Effector CD4-positive, alpha-beta T cell (primary cell): ENCODE data around the gene ZGPAT.
"Not testable (repeated sequence)": the region's sequence is repeated elsewhere in the genome, so short reads cannot be mapped to it uniquely, and the experiment has no call there.

Experiments
- DNase-seq: peaks from one replicate; pipeline ENCODE4 v3.0.0-alpha.2; 2020

Gene ZGPAT

DNA sequence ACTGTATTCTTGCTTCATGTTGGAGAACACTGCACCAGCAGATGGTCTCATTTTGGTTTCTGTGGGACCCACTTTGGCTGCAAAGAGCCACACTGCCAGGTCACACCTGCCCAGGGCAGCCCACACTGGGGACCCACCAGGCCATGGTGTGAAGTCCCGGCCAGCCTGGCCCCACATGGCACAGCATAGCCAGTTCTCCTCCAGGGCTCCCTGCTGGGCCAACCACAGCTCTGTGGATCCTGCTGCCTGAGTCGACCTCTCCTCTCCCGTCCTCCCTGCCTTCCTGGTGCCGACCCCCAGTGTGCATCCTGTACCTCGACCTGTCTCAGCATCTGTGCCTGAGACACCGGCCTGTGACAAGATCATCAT is 3.1 kb upstream of the ZGPAT start:
- no peak for DNase-seq

DNA sequence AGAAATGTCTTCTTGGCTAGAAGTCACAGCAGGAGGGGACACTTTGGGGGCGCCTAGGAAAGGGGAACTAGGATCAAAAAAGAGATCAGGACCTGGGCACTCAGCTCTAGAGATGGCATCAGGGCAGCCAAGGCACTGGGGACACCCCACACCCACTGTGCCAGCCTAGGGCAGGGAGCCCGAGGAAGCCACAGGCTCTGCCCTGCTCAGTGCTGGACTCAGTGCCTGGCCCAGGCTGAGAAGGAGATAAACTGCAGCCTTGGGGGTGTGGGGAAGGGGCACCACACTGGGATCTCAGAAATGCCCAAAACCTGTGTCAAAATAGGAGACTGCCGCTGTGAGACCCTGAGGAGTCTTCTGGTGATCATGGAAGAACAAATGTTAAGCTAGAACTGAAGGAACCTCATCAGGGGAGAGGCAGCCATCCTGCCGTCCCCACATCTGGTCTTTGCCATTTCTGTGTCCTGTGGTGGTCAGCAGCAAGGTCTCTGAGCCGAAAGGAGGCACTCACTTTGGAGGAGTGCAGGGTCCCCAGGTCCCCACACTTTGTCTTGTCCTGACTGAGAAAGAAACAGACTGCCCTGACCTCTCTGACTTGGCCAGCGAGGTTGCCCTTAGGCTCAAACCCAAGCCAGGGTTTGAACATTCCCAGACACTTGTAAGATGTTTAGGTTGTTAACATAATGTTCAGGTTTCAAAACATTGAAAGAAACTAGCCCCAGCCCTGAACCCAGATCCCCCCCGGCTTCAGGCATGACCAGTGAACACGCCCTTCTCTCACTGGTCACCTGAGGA is 2.4 kb upstream of the ZGPAT start:
- no peak for DNase-seq

DNA sequence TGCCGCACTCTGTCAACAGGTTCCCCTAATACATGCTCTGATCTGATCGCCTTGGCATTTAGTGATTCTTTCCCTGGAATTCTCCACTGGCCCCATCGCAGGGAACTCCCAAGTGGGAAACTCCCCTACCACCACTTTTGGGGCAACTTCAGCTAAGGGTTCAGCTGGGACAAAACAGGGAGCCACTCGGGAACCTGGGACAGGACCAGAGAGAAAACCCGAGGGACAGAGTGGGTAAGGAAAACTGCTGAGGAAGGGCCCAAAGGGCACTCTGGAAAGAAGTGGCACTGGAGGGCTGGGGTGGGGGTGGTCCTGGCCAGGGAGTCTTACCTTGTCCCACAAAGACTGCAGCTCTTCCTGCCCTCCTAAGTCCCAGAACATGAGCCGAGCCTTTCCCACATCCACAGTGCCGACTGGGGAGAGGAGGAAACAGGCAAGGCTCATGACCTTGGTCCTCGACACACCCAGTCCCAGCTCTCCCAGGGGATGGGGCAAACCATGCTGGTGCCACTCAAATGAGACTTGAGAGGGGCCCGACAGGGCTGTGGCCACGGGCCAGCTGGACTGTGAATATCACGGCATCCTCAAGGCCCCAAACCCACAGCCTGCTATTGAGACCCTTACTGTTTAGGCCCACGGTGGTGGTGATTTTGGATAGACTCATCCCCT is 1.7 kb upstream of the ZGPAT start:
- DNase-seq: no peak

DNA sequence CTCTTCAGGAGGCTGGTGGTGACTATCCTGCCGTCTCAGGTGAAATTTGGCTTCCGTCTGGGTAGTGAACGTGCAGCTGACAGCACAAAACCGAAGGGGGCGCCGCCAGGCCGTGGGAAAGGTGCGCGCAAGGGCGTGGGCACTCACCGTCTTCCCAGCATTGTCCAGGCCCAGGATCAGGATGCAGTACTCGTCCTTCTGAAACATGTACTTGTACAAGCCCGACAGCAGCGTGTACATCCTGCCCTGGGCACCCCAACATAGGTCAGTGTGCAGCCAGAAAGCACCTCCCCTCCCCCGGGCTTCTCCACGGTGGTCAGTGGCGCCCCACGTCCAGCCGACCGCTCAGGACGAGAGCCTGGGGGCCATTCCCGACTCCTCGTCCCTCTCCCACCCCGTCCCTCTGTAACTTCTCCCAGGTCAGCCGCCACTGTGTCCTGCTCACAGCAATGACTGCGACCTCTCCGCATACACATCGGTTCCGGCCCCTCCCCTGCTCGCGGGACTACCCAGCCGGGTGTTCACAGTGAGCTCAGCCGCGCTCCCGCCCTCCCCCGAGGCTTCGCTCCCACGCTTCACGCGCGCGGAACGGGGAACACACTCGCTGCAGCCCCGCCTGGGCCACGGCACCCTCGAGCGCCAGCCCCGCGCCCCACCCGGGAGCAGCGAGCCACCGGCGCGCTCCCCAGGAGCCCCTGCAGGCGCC is 834 bp upstream of the ZGPAT start:
- peak; percentile 54 for DNase-seq

DNA sequence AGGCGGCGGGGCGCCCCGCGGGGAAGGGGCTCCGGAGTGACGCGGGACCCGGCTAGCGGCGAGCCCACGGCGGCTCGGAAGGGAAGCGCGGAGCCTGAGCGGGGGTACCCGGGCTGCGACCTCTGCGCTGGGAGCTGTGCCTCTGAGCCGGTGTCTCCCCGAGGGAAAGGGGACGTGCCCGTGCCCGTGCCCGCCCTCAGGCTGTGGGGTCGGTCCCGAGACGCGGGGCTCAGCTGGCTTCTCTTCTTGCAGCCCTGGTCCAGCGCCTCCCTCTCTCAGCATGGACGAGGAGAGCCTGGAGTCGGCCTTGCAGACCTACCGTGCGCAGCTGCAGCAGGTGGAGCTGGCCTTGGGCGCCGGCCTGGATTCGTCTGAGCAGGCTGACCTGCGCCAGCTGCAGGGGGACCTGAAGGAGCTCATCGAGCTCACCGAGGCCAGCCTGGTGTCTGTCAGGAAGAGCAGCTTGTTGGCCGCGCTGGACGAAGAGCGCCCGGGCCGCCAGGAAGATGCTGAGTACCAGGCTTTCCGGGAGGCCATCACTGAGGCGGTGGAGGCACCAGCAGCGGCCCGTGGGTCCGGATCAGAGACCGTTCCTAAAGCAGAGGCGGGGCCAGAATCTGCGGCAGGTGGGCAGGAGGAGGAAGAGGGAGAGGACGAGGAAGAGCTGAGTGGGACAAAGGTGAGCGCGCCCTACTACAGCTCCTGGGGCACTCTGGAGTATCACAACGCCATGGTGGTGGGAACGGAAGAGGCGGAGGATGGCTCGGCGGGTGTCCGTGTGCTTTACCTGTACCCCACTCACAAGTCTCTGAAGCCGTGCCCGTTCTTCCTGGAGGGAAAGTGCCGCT is 686 bp downstream of the ZGPAT start:
- no peak for DNase-seq

DNA sequence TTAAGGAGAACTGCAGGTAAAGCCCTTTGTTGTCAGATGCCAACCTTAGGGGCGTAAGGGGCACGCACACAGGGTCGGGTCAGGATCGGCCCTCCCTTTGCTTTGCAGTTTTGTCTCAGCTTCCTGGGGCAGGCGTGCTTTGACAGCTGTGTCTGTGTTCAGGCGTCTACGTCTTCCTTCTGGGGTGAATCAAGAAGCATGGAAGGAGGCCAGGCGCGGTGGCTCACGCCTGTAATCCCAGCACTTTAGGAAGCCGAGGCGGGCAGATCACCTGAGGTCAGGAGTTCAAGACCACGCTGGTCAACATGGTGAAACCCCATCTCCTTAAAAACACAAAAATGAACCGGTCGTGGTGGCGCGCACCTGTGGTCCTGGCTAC is 1.3 kb downstream of the ZGPAT start:
- no peak for DNase-seq

DNA sequence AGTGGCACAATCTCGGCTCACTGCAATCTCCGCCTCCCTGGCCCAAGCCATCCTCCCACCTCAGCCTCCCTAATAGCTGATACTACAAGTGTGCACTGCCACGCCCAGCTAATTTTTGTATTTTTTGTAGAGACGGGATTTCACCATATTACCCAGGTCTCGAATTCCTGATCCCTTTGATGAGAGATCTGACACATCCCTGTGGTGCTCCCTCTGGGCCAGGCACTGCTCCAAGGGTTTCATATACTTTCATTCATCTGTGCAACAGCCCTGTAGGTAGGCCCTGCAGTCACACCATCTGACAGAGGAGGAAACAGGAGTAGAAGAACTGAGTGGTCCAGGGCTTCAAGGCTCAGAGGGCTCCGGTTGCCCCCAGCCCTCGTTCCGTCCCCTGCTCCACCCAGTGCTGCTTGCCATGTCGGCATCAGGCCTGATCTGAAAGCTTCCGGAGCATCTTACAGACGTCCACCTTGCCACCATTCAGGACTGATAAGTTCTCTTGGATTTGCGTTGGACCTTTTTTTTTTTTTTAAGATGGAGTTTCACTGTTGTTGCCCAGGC is 3.3 kb downstream of the ZGPAT start:
- no peak for DNase-seq

DNA sequence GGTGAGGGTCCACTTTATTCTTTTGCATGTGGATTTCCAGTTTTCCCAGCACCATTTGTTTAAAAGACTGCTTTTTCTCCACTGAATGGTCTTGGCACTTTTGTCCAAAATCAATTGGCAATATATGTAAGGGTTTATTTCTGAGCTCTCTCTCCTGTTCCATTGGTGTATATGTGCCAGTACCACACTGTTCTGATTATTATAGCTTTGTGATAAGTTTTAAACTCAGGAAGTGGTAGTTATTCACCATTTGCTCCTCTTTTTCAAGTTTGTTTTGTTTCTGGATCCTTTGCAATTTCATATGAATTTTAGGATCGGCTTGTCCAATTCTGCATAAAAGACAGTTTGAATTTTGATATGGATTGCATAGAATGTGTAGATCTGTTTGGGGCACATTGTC is 4.4 kb downstream of the ZGPAT start:
- no peak for DNase-seq

DNA sequence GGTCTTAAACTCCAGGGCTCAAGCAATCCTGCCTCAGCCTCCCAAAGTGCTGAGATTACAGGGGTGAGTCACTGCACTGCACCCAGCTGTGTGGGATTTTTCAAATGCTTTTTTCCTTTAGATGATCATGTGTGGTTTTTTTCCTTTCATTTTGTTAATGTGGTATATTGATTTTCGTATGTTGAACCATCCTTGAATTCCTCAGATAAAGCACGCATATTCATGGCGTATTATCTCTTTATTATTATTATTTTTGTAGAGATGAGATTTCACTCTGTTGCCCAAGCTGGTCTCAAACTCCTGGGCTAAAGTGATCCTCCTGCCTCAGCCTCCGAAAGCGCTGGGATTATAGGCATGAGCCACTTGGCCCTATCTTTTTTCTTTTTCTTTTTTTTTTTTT is 7.0 kb downstream of the ZGPAT start:
- DNase-seq: no peak

DNA sequence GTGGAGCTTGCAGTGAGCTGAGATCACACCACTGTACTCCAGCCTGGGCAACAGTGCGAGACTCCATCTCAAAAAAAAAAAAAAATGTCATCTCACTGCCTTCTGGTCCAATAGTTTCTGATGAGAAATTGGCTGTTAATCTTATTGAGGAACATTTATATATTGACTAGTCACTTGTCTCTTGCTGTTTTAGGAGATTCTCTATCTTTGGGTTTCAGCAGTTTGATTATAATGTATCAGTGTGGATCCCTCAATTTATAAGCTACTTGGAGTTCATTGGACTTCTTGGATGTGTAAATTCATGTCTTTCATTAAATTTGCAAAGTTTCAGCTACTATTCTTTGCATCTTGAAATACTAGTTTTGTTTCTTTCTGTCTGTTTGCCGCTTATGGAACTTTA is 11.2 kb downstream of the ZGPAT start:
- no peak for DNase-seq

DNA sequence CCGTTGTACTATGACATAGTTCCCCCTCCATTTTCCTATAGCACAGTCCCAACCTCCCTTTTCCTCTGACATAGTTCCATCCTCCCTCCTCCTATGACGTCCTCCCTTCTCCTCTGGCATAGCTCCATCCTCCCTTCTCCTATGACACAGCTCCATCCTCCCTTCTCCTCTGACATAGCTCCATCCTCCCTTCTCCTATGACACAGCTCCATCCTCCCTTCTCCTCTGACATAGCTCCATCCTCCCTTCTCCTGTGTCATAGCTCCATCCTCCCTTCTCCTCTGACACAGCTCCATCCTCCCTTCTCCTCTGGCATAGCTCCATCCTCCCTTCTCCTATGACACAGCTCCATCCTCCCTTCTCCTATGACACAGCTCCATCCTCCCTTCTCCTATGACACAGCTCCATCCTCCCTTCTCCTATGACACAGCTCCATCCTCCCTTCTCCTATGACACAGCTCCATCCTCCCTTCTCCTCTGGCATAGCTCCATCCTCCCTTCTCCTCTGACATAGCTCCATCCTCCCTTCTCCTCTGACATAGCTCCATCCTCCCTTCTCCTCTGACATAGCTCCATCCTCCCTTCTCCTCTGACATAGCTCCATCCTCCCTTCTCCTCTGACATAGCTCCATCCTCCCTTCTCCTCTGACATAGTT is 15.3 kb downstream of the ZGPAT start:
- DNase-seq: not testable (repeated sequence)

DNA sequence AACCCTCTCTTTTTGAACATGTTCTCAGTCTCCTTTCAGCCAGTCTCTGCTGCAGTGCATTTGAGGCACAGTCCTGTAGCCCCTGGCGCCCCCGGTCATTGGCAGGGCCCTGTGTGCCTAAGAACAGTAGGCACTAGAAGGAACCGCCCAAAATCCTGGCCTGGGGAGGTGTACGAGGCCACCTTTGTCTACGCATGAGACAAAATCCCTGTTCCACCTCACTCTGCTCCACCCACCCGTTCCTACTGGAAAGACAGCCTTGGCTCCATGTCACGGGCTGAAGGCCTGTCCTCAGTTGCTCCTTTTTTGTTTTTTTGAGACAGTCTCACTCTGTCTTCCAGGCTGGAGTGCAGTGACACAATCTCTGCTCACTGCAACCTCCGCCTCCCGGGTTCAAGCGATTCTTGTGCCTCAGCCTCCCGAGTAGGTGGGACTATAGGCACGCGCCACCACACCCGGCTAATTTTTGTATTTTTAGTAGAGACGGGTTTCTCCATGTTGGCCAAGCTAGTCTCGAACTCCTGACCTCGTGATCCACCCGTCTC is 22.4 kb downstream of the ZGPAT start:
- not testable (repeated sequence) for DNase-seq

DNA sequence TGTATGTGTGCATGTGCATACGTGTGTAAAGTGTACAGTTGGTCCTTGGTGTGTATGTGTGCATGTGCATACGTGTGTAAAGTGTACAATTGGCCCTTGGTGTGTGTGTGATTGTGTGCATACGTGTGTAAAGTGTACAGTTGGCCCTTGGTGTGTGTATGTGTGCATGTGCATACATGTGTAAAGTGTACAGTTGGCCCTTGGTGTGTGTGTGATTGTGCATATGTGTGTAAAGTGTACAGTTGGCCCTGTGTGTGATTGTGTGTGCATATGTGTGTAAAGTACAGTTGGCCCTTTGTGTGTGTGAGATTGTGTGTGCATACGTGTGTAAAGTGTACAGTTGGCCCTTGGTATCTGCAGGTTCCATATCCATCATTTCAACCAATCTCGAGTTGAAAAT is 23.6 kb downstream of the ZGPAT start:
- DNase-seq: no peak

DNA sequence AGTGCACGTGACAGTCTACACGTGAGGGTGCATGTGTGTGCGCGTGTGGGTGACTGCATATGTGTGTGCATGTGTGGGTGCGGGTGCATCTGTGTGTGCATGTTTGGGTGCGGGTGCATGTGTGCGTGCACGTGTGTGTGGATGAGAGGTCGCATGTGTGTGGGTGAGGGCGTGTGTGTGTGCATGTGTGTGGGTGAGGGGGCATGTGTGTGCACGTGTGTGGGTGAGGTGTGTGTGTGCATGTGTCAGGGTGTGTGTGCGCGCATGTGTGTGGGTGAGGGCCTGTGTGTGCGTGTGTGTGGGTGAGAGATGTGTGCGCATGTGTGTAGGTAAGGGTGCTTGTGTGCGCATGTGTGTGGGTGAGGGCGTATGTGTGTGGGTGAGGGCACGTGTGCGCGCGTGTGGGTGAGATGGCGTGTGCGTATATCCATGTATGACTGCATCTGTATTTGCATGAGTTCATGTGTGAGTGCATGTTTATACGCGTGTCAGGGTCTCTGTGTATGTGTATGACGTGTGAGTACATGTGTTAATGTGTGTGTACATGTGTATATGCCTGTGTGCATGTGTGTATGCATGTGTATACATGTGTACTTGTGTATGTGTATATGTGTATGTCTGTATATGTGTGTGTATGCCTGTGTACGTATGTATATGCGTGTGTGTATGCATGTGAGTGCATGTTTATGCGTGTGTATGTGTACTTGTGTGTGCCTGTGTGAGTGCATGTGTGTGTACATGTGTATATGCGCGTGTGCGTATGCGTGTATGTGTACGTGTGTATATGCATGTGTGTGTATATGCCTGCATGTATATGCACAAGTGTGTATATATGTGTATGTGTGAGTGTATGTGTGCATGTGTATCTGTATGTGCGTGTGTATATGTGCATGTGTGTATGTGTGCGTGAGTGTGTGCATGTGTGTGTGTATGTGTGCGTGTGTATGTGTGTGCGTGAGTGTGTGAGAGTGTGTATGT is 24.6 kb downstream of the ZGPAT start:
- DNase-seq: no peak

DNA sequence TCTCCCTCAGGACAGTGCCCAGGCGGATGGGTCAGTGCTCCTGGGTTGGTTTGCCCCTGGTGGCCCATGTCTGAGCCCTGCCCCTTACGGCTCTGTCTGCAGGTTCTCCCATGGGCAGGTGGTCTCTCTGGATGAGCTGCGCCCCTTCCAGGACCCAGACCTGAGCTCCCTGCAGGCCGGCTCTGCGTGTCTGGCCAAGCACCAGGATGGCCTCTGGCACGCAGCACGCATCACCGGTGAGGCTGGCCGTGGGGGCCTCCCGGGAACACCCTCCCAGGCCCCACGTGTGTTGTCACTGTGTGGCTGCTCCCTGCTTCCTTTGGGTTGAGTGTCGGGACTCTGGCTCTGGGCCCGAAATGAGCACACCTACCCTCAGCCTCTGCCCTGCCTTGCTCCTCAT is 25.3 kb downstream of the ZGPAT start:
- no peak for DNase-seq

DNA sequence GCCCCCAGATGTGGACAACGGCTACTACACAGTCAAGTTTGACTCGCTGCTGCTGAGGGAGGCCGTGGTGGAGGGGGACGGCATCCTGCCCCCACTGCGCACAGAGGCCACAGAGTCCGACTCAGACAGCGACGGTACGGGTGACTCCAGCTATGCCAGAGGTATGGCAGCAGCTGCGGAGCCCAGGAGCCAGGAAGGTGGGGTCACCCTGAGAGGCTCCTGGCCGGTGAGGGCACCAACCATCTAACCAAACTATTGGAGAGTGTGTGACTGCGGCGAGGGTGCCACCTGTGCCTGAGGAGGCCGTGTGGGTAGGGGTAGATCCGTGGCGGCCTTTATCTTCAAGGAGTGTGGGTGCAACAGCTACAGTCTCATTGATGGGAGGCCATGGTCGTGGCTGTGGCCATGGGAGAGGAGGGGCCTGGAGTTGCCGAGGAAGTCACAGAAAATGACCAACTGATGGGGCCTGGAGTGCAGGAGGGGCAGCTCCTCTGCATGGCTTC is 25.8 kb downstream of the ZGPAT start:
- no peak for DNase-seq

DNA sequence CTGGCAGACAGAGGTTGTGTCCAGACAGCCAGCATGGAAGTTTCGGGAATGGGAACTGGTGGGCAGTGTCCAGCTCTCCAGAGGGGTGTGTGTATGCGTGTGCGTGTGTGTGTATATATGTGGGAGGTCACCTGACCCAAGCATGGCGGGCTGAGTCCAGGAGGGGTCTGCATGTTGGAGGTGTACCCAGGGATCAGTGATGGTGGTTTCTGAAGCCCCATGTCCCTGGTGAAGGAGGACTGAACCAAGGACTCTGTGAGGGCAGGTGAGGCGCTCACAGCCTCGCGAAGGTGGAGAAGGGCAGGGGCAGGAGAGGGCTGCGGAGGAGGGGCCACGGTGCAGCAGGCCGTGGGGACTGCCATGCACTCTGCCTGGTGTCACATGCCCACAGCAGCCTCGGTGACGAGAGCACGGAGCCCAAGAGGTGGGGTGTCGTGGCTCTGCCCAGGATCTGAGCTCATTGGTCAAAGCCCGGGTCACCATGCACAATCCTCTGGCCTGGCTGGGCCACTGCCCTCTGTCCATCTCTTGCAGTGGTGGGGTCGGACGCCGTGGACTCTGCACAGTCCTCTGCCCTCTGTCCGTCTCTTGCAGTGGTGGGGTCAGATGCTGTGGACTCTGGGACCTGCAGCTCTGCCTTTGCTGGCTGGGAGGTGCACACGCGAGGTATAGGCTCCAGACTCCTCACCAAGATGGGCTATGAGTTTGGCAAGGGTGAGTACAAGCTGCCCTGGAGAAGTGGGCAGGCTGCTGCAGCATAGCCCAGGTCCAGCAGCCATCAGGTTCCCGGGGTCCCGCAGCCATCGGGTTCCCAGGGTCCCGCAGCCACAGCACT is 26.5 kb downstream of the ZGPAT start:
- no peak for DNase-seq

DNA sequence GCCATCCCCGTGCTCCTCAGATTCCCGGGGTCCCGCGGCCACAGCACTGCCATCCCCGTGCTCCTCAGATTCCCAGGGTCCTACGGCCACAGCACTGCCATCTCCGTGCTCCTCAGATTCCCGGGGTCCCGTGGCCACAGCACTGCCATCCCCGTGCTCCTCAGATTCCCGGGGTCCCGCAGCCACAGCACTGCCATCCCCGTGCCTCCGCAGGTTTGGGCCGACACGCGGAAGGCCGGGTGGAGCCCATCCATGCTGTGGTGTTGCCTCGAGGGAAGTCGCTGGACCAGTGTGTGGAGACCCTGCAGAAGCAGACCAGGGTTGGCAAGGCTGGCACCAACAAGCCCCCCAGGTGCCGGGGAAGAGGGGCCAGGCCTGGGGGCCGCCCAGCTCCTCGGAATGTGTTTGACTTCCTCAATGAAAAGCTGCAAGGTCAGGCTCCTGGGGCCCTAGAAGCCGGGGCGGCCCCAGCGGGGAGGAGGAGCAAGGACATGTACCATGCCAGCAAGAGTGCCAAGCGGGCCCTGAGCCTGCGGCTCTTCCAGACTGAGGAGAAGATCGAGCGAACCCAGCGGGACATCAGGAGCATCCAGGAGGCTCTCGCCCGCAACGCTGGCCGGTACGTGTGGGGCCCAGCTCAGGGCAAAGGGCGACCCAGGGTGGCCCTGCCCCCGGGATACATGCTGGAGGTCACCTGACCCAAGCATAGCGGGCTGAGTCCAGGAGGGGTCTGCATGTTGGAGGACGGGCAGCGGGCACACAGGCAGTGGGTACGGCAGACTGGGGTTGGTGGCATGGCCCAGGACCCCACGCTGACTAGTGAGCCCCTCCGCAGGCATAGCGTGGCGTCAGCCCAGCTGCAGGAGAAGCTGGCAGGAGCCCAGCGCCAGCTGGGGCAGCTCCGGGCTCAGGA is 27.4 kb downstream of the ZGPAT start:
- DNase-seq: no peak
